HEK293 (cell line): Measurements from ENCODE around the gene KLB.
"Not testable (repeated sequence)": the region's sequence is repeated elsewhere in the genome, so short reads cannot be mapped to it uniquely, and the experiment has no call there.

ENCODE experiments used
- CTCF ChIA-PET: fragments of 350-600 bp; formaldehyde crosslinking; extraction: SDS; loops from one replicate; lab custom pipeline; 2021; ENCODE audit warnings: antibody characterized with exemption; lab: Yijun Ruan, JAX
- POLR2A ChIA-PET: fragments of 300-600 bp; formaldehyde crosslinking; extraction: SDS; loops from one replicate; lab custom pipeline; 2020; ENCODE audit warnings: antibody characterized with exemption, inconsistent platforms; lab: Yijun Ruan, JAX
- H3K27ac ChIP-seq: fragments of 200-500 bp; sonication (Bioruptor generic); 2 replicates; pipeline ENCODE4 v1.5.1; 2014; ENCODE audit warnings: low read depth, low read length, control low read depth, inconsistent platforms; ENCODE audit errors: extremely low read depth
- H3K36me3 ChIP-seq, 2 experiments: fragments of 200-500 bp in 1 of 2; sonication (Bioruptor generic) in 1 of 2; 1 replicate in 1 of 2; 2 replicates in 1 of 2; pipeline ENCODE4 v1.5.1; 2014 to 2017; ENCODE audit warnings: inconsistent platforms in 2 of 2, low read length in 2 of 2; ENCODE audit not compliant: control insufficient read depth in 2 of 2, insufficient read depth in 1 of 2
- H3K4me1 ChIP-seq: fragments of 200-500 bp; sonication (Bioruptor generic); 2 replicates; pipeline ENCODE4 v1.5.1; 2014; ENCODE audit warnings: mild to moderate bottlenecking, low read length, inconsistent platforms; ENCODE audit not compliant: control insufficient read depth, insufficient read depth
- H3K4me3 ChIP-seq: 2 replicates; pipeline ENCODE4 v1.5.1; 2011; ENCODE audit warnings: low read depth, mild to moderate bottlenecking, control low read depth, low read length, moderate library complexity
- H3K9me3 ChIP-seq: fragments of 200-500 bp; sonication (Bioruptor generic); 2 replicates; pipeline ENCODE4 v1.5.1; 2014; ENCODE audit warnings: low read depth, low read length, inconsistent platforms; ENCODE audit not compliant: control insufficient read depth, insufficient read depth
- GLIS1 ChIP-seq: fragments of 450-650 bp; formaldehyde crosslinking; IDR thresholded peaks from 2 replicates; pipeline ENCODE4 v1.5.1; 2016; ENCODE audit warnings: missing biosample characterization, missing genetic modification characterization
- OSR2 ChIP-seq: fragments of 450-650 bp; formaldehyde crosslinking; IDR thresholded peaks from 2 replicates; pipeline ENCODE4 v1.5.1; 2016; ENCODE audit warnings: missing biosample characterization, missing genetic modification characterization
- RBAK ChIP-seq: fragments of 450-650 bp; formaldehyde crosslinking; IDR thresholded peaks from 2 replicates; pipeline ENCODE4 v1.5.1; 2016; ENCODE audit warnings: missing biosample characterization, missing genetic modification characterization
- ZEB2 ChIP-seq: fragments of 450-650 bp; formaldehyde crosslinking; IDR thresholded peaks from 2 replicates; pipeline ENCODE4 v1.5.1; 2016; ENCODE audit warnings: missing biosample characterization, missing genetic modification characterization
- ZFP3 ChIP-seq: fragments of 450-650 bp; formaldehyde crosslinking; IDR thresholded peaks from 2 replicates; pipeline ENCODE4 v1.5.1; 2016; ENCODE audit warnings: low read depth, missing biosample characterization, missing genetic modification characterization
- ZNF10 ChIP-seq: fragments of 450-650 bp; formaldehyde crosslinking; IDR thresholded peaks from 2 replicates; pipeline ENCODE4 v1.5.1; 2017; ENCODE audit warnings: missing biosample characterization, missing genetic modification characterization
- ZNF114 ChIP-seq: fragments of 450-650 bp; formaldehyde crosslinking; IDR thresholded peaks from 2 replicates; pipeline ENCODE4 v1.5.0; 2017; ENCODE audit warnings: missing biosample characterization, missing genetic modification characterization
- ZNF426 ChIP-seq: fragments of 450-650 bp; formaldehyde crosslinking; IDR thresholded peaks from 2 replicates; pipeline ENCODE4 v1.5.1; 2017; ENCODE audit warnings: missing biosample characterization, missing genetic modification characterization, mild to moderate bottlenecking, inconsistent platforms, moderate library complexity
- ZNF548 ChIP-seq: fragments of 450-650 bp; formaldehyde crosslinking; IDR thresholded peaks from 2 replicates; pipeline ENCODE4 v1.5.1; 2016; ENCODE audit warnings: missing biosample characterization, missing genetic modification characterization
- ZNF585B ChIP-seq: fragments of 450-650 bp; formaldehyde crosslinking; IDR thresholded peaks from 2 replicates; pipeline ENCODE4 v1.5.1; 2016; ENCODE audit warnings: missing biosample characterization, missing genetic modification characterization
- ZNF654 ChIP-seq: fragments of 450-650 bp; formaldehyde crosslinking; IDR thresholded peaks from 2 replicates; pipeline ENCODE4 v1.5.1; 2016; ENCODE audit warnings: low read depth, missing biosample characterization, missing genetic modification characterization
- ZNF76 ChIP-seq: fragments of 450-650 bp; formaldehyde crosslinking; IDR thresholded peaks from 2 replicates; pipeline ENCODE4; 2016; ENCODE audit warnings: low read depth, missing biosample characterization, missing genetic modification characterization, borderline replicate concordance
- ZNF768 ChIP-seq: fragments of 450-650 bp; formaldehyde crosslinking; IDR thresholded peaks from 2 replicates; pipeline ENCODE4 v1.5.1; 2018; ENCODE audit warnings: missing biosample characterization, mild to moderate bottlenecking, missing genetic modification characterization
- ZNF776 ChIP-seq: fragments of 450-650 bp; formaldehyde crosslinking; IDR thresholded peaks from 2 replicates; pipeline ENCODE4 v1.5.0; 2017; ENCODE audit warnings: missing biosample characterization, missing genetic modification characterization, borderline replicate concordance
- TF ChIP-seq, protein P1 (sequence below): fragments of 450-650 bp; formaldehyde crosslinking; IDR thresholded peaks from 2 replicates; pipeline ENCODE4 v1.5.1; 2016; ENCODE audit warnings: missing biosample characterization, missing genetic modification characterization
- TF ChIP-seq, protein P2 (sequence below): fragments of 450-650 bp; formaldehyde crosslinking; IDR thresholded peaks from 2 replicates; pipeline ENCODE4 v1.5.1; 2016; ENCODE audit warnings: missing biosample characterization, missing genetic modification characterization, low read depth
- TF ChIP-seq, protein P3 (sequence below): fragments of 450-650 bp; formaldehyde crosslinking; IDR thresholded peaks from 2 replicates; pipeline ENCODE4 v1.5.1; 2016; ENCODE audit warnings: missing biosample characterization, missing genetic modification characterization
- TF ChIP-seq, protein P4 (sequence below): fragments of 450-650 bp; formaldehyde crosslinking; IDR thresholded peaks from 2 replicates; pipeline ENCODE4 v1.5.1; 2016; ENCODE audit warnings: missing biosample characterization, missing genetic modification characterization

The KLB gene

GRCh38 chr4:39401640-39402039 is 5.1 kb upstream of the KLB start:
- H3K36me3 ChIP-seq, H3K27ac ChIP-seq, H3K4me1 ChIP-seq, H3K9me3 ChIP-seq, H3K4me3 ChIP-seq, POLR2A ChIA-PET: not testable (repeated sequence)
- CTCF ChIA-PET, result interaction anchor here (0.6 kb wide), 1 partner anchor 13 kb away, joined by 7 read pairs; no protein-coding TSS in a partner anchor
- peak; percentile 66; the same call in 1 of the 2 replicates for TF ChIP-seq OSR2
- TF ChIP-seq, protein P1, sequence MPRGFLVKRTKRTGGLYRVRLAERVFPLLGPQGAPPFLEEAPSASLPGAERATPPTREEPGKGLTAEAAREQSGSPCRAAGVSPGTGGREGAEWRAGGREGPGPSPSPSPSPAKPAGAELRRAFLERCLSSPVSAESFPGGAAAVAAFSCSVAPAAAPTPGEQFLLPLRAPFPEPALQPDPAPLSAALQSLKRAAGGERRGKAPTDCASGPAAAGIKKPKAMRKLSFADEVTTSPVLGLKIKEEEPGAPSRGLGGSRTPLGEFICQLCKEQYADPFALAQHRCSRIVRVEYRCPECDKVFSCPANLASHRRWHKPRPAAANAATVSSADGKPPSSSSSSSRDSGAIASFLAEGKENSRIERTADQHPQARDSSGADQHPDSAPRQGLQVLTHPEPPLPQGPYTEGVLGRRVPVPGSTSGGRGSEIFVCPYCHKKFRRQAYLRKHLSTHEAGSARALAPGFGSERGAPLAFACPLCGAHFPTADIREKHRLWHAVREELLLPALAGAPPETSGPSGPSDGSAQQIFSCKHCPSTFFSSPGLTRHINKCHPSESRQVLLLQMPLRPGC (tag by site-specific recombination), result peak; percentile 89
- TF ChIP-seq GLIS1, result peak; percentile 48

DNA sequence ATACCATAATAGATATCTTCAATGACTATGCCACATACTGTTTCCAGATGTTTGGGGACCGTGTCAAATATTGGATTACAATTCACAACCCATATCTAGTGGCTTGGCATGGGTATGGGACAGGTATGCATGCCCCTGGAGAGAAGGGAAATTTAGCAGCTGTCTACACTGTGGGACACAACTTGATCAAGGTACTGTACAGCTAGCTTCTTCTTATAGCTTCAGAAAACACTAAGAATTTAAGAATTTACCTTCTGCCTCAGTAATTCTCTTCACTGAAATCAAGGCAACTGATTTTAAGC is 805 bp downstream of the KLB start:
- no peak overlapping the region for H3K27ac ChIP-seq
- no peaks in the 10 kb centered on the region for H3K4me1 ChIP-seq
- TF ChIP-seq, protein P2, sequence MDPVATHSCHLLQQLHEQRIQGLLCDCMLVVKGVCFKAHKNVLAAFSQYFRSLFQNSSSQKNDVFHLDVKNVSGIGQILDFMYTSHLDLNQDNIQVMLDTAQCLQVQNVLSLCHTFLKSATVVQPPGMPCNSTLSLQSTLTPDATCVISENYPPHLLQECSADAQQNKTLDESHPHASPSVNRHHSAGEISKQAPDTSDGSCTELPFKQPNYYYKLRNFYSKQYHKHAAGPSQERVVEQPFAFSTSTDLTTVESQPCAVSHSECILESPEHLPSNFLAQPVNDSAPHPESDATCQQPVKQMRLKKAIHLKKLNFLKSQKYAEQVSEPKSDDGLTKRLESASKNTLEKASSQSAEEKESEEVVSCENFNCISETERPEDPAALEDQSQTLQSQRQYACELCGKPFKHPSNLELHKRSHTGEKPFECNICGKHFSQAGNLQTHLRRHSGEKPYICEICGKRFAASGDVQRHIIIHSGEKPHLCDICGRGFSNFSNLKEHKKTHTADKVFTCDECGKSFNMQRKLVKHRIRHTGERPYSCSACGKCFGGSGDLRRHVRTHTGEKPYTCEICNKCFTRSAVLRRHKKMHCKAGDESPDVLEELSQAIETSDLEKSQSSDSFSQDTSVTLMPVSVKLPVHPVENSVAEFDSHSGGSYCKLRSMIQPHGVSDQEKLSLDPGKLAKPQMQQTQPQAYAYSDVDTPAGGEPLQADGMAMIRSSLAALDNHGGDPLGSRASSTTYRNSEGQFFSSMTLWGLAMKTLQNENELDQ (tag by site-specific recombination), result no peak
- no peak for TF ChIP-seq ZNF548
- H3K4me3 ChIP-seq, result no peak overlapping the region
- no peaks in the 10 kb centered on the region for H3K9me3 ChIP-seq
- ChIA-PET POLR2A (no interaction called here), CTCF (no interaction called here)
- H3K36me3 ChIP-seq, result no peaks in the 10 kb centered on the region

GRCh38 chr4:39410415-39410814 is 3.7 kb downstream of the KLB start:
- CTCF ChIA-PET, result interaction anchor here (0.7 kb wide), 1 partner anchor 637 kb away, joined by 3 read pairs; no protein-coding TSS in a partner anchor
- POLR2A ChIA-PET, result no interaction called here

GRCh38 chr4:39411561-39411960 is 4.8 kb downstream of the KLB start:
- H3K4me3 ChIP-seq, result not testable (repeated sequence)

More at GRCh38 chr4:39410415-39410814, 3.7 kb downstream of the KLB start:
- Histone ChIP-seq H3K9me3 (no peaks in the 10 kb centered on the region), H3K27ac (no peak overlapping the region), H3K4me1 (no peaks in the 10 kb centered on the region), H3K36me3 (no peaks in the 10 kb centered on the region), H3K4me3 (no peak overlapping the region)
- TF ChIP-seq ZNF768 (tag by site-specific recombination), result no peak
- 0 out of 2 replicates have a peak, but pooled peaks have one; percentile 18 for TF ChIP-seq ZNF654

GRCh38 chr4:39415678-39416283 is 9.1 kb downstream of the KLB start:
- Histone ChIP-seq H3K9me3 (no peaks in the 10 kb centered on the region), H3K4me1 (no peaks in the 10 kb centered on the region), H3K36me3 (no peaks in the 10 kb centered on the region), H3K27ac (no peak overlapping the region), H3K4me3 (no peak overlapping the region)
- ChIA-PET POLR2A (no interaction called here), CTCF (interaction anchor here (0.6 to 1.2 kb wide), 2 partner anchors 11 to 14 kb away, joined by 3 read pairs; no protein-coding TSS in a partner anchor)
- TF ChIP-seq ZEB2 (tag by site-specific recombination) (no peak), ZNF10 (tag by site-specific recombination) (no peak), ZNF76 (tag by site-specific recombination) (no peak), ZFP3 (tag by site-specific recombination) (no peak), RBAK (tag by site-specific recombination) (no peak), ZNF114 (tag by site-specific recombination) (no peak), ZNF585B (no peak), ZNF776 (no peak), ZNF426 (tag by site-specific recombination) (no peak)
- TF ChIP-seq, protein P3, sequence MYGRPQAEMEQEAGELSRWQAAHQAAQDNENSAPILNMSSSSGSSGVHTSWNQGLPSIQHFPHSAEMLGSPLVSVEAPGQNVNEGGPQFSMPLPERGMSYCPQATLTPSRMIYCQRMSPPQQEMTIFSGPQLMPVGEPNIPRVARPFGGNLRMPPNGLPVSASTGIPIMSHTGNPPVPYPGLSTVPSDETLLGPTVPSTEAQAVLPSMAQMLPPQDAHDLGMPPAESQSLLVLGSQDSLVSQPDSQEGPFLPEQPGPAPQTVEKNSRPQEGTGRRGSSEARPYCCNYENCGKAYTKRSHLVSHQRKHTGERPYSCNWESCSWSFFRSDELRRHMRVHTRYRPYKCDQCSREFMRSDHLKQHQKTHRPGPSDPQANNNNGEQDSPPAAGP, result no peak
- TF ChIP-seq, protein P4, sequence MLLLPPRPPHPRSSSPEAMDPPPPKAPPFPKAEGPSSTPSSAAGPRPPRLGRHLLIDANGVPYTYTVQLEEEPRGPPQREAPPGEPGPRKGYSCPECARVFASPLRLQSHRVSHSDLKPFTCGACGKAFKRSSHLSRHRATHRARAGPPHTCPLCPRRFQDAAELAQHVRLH, result no peak

More at GRCh38 chr4:39411561-39411960, 4.8 kb downstream of the KLB start:
- H3K4me1 ChIP-seq, POLR2A ChIA-PET, CTCF ChIA-PET, H3K36me3 ChIP-seq, H3K27ac ChIP-seq, H3K9me3 ChIP-seq: not testable (repeated sequence)
